ENCODE data around the gene IGFL2. TPM values are rescaled to one million over a fixed set of nuclear protein-coding genes. Genes with fewer than 3 reads are reported as not detected.

The IGFL2 gene
- total and polyA plus RNA-seq, 9 of the 15 experiments (the other 6 are each of a cell fraction or from before 2014, with no cell fraction given) = 0.42 to 1.7 (median 0.75) TPM; not detected in 2

DNA sequence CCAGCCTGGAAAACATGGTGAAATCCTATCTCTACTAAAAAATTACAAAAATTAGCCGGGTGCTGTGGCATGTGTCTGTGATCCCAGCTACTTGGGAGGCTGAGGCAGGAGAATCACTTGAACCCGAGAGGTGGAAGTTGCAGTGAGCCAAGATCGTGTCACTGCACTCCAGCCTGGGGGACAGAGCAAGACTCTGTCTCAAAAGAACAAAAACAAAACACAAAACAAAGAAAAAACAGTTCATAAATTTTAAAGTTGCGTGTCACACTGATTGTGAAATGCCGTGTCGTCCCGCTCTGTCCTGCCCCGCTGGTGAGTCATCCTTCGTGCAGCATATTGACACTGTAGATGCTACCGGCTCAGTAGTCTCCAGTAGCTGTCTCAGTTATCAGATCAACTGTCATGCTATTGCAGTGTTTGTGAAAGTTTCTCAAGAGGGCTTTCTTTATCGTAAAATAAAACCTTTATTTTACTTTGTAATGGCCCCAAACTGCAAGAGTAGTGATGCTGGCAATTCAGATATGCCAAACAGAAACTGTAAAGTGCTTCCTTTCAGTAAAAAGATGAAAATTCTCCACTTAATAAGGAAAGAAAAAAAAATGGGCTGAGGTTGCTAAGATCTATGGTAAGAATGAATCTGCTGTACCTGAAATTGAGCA lies 45.1 kb downstream of the IGFL2 start (continued):
- TF ChIP-seq, protein P1, sequence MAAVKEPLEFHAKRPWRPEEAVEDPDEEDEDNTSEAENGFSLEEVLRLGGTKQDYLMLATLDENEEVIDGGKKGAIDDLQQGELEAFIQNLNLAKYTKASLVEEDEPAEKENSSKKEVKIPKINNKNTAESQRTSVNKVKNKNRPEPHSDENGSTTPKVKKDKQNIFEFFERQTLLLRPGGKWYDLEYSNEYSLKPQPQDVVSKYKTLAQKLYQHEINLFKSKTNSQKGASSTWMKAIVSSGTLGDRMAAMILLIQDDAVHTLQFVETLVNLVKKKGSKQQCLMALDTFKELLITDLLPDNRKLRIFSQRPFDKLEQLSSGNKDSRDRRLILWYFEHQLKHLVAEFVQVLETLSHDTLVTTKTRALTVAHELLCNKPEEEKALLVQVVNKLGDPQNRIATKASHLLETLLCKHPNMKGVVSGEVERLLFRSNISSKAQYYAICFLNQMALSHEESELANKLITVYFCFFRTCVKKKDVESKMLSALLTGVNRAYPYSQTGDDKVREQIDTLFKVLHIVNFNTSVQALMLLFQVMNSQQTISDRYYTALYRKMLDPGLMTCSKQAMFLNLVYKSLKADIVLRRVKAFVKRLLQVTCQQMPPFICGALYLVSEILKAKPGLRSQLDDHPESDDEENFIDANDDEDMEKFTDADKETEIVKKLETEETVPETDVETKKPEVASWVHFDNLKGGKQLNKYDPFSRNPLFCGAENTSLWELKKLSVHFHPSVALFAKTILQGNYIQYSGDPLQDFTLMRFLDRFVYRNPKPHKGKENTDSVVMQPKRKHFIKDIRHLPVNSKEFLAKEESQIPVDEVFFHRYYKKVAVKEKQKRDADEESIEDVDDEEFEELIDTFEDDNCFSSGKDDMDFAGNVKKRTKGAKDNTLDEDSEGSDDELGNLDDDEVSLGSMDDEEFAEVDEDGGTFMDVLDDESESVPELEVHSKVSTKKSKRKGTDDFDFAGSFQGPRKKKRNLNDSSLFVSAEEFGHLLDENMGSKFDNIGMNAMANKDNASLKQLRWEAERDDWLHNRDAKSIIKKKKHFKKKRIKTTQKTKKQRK (IDR thresholded peaks at IDR 0.05; ENCODE audit: borderline replicate concordance, low read depth, low read length) = no peak
- TF ChIP-seq, protein P2, sequence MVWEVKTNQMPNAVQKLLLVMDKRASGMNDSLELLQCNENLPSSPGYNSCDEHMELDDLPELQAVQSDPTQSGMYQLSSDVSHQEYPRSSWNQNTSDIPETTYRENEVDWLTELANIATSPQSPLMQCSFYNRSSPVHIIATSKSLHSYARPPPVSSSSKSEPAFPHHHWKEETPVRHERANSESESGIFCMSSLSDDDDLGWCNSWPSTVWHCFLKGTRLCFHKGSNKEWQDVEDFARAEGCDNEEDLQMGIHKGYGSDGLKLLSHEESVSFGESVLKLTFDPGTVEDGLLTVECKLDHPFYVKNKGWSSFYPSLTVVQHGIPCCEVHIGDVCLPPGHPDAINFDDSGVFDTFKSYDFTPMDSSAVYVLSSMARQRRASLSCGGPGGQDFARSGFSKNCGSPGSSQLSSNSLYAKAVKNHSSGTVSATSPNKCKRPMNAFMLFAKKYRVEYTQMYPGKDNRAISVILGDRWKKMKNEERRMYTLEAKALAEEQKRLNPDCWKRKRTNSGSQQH (CRISPR knock-in tag; IDR thresholded peaks at IDR 0.05) = no peak
- TF ChIP-seq, protein P3, sequence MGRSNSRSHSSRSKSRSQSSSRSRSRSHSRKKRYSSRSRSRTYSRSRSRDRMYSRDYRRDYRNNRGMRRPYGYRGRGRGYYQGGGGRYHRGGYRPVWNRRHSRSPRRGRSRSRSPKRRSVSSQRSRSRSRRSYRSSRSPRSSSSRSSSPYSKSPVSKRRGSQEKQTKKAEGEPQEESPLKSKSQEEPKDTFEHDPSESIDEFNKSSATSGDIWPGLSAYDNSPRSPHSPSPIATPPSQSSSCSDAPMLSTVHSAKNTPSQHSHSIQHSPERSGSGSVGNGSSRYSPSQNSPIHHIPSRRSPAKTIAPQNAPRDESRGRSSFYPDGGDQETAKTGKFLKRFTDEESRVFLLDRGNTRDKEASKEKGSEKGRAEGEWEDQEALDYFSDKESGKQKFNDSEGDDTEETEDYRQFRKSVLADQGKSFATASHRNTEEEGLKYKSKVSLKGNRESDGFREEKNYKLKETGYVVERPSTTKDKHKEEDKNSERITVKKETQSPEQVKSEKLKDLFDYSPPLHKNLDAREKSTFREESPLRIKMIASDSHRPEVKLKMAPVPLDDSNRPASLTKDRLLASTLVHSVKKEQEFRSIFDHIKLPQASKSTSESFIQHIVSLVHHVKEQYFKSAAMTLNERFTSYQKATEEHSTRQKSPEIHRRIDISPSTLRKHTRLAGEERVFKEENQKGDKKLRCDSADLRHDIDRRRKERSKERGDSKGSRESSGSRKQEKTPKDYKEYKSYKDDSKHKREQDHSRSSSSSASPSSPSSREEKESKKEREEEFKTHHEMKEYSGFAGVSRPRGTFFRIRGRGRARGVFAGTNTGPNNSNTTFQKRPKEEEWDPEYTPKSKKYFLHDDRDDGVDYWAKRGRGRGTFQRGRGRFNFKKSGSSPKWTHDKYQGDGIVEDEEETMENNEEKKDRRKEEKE (IDR thresholded peaks at IDR 0.05; ENCODE audit: borderline replicate concordance in 1 of 2, control insufficient read depth in 1 of 2, low read depth in 2 of 2, low read length in 1 of 2) = no peak
- peak; percentile 54; the same call in 1 of the 2 replicates for TF ChIP-seq ZNF175 (CRISPR knock-in tag; IDR thresholded peaks at IDR 0.05; ENCODE audit: low read depth)
- TF ChIP-seq HDAC1 (IDR thresholded peaks at IDR 0.05) = no peak
- TF ChIP-seq BCOR (IDR thresholded peaks at IDR 0.05) = 0 out of 2 replicates have a peak, but pooled peaks have one; percentile 15
- TF ChIP-seq, protein P4, sequence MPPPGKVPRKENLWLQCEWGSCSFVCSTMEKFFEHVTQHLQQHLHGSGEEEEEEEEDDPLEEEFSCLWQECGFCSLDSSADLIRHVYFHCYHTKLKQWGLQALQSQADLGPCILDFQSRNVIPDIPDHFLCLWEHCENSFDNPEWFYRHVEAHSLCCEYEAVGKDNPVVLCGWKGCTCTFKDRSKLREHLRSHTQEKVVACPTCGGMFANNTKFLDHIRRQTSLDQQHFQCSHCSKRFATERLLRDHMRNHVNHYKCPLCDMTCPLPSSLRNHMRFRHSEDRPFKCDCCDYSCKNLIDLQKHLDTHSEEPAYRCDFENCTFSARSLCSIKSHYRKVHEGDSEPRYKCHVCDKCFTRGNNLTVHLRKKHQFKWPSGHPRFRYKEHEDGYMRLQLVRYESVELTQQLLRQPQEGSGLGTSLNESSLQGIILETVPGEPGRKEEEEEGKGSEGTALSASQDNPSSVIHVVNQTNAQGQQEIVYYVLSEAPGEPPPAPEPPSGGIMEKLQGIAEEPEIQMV (tag; conservative IDR thresholded peaks at IDR 0.05; ENCODE audit: low read depth) = 0 out of 2 replicates have a peak, but pooled peaks have one; percentile 25
- TF ChIP-seq, protein P5, sequence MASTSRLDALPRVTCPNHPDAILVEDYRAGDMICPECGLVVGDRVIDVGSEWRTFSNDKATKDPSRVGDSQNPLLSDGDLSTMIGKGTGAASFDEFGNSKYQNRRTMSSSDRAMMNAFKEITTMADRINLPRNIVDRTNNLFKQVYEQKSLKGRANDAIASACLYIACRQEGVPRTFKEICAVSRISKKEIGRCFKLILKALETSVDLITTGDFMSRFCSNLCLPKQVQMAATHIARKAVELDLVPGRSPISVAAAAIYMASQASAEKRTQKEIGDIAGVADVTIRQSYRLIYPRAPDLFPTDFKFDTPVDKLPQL (IDR thresholded peaks at IDR 0.05; ENCODE audit: extremely low read depth, insufficient read length) = no peak
- TF ChIP-seq, protein P6, sequence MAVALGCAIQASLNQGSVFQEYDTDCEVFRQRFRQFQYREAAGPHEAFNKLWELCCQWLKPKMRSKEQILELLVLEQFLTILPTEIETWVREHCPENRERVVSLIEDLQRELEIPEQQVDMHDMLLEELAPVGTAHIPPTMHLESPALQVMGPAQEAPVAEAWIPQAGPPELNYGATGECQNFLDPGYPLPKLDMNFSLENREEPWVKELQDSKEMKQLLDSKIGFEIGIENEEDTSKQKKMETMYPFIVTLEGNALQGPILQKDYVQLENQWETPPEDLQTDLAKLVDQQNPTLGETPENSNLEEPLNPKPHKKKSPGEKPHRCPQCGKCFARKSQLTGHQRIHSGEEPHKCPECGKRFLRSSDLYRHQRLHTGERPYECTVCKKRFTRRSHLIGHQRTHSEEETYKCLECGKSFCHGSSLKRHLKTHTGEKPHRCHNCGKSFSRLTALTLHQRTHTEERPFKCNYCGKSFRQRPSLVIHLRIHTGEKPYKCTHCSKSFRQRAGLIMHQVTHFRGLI (CRISPR knock-in tag; IDR thresholded peaks at IDR 0.05) = no peak
- no peak for TF ChIP-seq TAF1 (IDR thresholded peaks at IDR 0.05; ENCODE audit: control insufficient read depth, extremely low read depth, insufficient read depth, low read length, severe bottlenecking)

Measured in K562 (cell line).